HG02623 (cell line): ENCODE data around the gene STX18.

Experiments used
- ATAC-seq: cut with Tn5 transposase; IDR thresholded peaks from one replicate; pipeline ENCODE4 v1.9.1; 2021; ENCODE audit warnings: moderate library complexity; ENCODE audit not compliant: unreplicated experiment

Gene STX18

GRCh38 chr4:4387531-4388310, 154.1 kb downstream of the STX18 start:
- no peak for ATAC-seq

- ATAC-seq, result no peak
Observed at GRCh38 chr4:4386736-4387392, 155.0 kb downstream of the STX18 start, which contains the start of gene NSG1. TSS of gene NSG1 (plus strand) at chr4:4387102. CDS start at chr4:4387630, 528 bp downstream.

GRCh38 chr4:4386296-4386735, 155.5 kb downstream of the STX18 start:
- ATAC-seq, result no peak

GRCh38 chr4:4385729-4386295, 156.0 kb downstream of the STX18 start:
- ATAC-seq, result no peak

GRCh38 chr4:4384837-4385236, 157.0 kb downstream of the STX18 start:
- ATAC-seq, result no peak

GRCh38 chr4:4383085-4383484, 158.8 kb downstream of the STX18 start:
- no peak for ATAC-seq

- ATAC-seq, result no peak
Observed at GRCh38 chr4:4379540-4380087, 162.2 kb downstream of the STX18 start.

- ATAC-seq, result no peak
Observed at GRCh38 chr4:4377732-4378460, 164.0 kb downstream of the STX18 start.

- no peak for ATAC-seq
Observed at GRCh38 chr4:4377191-4377590, 164.7 kb downstream of the STX18 start.

- no peak for ATAC-seq
Observed at GRCh38 chr4:4376074-4376473, 165.8 kb downstream of the STX18 start.

GRCh38 chr4:4374388-4375098, 167.3 kb downstream of the STX18 start:
- no peak for ATAC-seq
